KOPT-K1 (cell line): ENCODE data around the gene TRIM24.

ENCODE experiments used
- H3K27ac ChIP-seq: fragments of 200-600 bp; sonication (generic); 2 replicates; pipeline ENCODE4 v1.5.1; 2016; ENCODE audit warnings: antibody characterized with exemption, mild to moderate bottlenecking, low read depth, low read length; ENCODE audit not compliant: poor library complexity, severe bottlenecking
- H3K36me3 ChIP-seq: fragments of 200-600 bp; sonication (generic); 2 replicates; pipeline ENCODE4 v1.5.1; 2017; ENCODE audit warnings: antibody characterized with exemption, mild to moderate bottlenecking, low read length, moderate library complexity; ENCODE audit not compliant: insufficient read depth
- H3K9me3 ChIP-seq: fragments of 200-600 bp; sonication (generic); 2 replicates; pipeline ENCODE4 v1.5.1; 2017; ENCODE audit warnings: antibody characterized with exemption, low read length, mild to moderate bottlenecking; ENCODE audit not compliant: insufficient read depth, poor library complexity, severe bottlenecking

Gene TRIM24

DNA sequence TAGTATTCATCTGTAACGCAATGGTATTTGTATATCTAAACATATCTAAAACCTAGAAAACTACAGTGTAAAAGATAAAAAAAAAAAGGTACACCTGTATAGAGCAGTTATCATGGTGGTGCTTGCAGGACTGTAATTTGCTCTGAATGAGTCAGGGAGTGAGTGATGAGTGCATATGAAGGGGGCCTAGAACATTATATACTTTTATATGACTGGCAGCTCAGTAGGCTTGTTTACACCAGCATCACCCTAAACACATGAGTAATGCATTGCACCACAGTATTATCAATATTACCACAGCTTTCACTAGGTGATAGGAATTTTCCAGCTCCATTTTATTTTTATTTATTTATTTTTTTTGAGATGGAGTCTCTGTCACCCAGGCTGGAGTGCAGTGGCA lies 40.8 kb downstream of the TRIM24 start:
- Histone ChIP-seq H3K9me3 (no peaks in the 10 kb centered on the region), H3K27ac (no peak overlapping the region), H3K36me3 (peaks cover 53% of the 10 kb centered on the region)

DNA sequence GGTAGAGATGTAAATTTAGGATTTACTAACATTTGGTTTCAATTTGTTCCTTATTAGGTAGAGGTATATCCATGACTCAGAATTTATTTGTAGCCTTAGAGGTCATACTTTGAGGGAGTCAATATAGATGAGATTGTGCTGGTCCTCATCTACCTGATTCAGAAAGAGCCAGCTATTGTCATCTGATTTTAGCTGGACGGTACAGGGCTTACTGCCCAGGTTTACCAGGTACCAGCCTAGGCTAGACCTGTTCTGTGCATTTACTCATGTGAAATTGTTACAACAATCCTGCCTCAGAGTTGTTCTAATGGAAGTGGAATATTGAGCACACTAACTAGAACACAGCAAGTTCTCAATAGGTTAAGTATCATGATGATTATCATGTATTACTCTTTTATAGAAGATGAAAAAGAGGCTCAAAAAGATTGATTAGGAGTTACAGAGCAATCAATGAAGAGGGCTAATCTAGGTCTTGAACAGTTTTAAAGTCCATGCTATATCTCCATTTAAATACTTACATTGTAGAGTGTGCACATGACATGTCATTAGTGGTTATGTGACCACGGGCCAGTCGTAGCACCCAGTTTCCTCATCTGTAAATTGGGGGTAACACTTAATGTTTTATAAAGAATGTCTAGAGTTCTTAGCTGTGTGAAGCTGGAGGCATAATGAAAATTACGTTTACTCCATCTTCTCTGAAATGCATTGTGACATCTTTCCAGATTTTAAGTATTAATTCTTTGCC lies 42.1 kb downstream of the TRIM24 start:
- H3K36me3 ChIP-seq: peaks cover 57% of the 10 kb centered on the region
- H3K9me3 ChIP-seq: no peaks in the 10 kb centered on the region
- no peak overlapping the region for H3K27ac ChIP-seq

GRCh38 chr7:138505361-138505873 lies 45.4 kb downstream of the TRIM24 start:
- H3K36me3 ChIP-seq: peaks cover 66% of the 10 kb centered on the region

DNA sequence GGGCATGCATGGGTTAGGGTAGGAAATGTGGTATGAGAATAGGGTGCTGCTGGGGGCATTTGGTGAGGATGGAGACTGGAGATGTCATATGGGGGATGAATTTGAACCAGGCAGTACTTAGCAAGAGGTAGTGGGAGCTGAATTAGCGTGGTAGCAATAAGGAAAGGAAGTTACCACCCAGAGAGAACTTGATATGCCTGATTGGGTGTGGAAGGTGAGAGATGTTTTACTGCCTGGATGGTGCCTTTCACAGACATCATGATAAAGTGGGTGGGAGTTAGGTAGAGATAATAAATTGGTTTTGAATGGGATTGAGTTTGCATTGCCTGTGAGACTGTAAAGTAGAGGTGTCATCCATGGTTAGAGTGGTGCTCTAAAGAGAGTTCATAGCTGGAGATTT lies 46.7 kb downstream of the TRIM24 start:
- peaks cover 22% of the 10 kb centered on the region for H3K9me3 ChIP-seq
- H3K36me3 ChIP-seq: peaks cover 79% of the 10 kb centered on the region
- no peak overlapping the region for H3K27ac ChIP-seq

More at GRCh38 chr7:138505361-138505873, 45.4 kb downstream of the TRIM24 start:
- H3K27ac ChIP-seq: no peak overlapping the region
- H3K9me3 ChIP-seq: peaks cover 8% of the 10 kb centered on the region

- Histone ChIP-seq H3K27ac (no peak overlapping the region), H3K9me3 (peaks cover 39% of the 10 kb centered on the region), H3K36me3 (peaks cover 99% of the 10 kb centered on the region)
Measured at GRCh38 chr7:138510003-138510402, 49.9 kb downstream of the TRIM24 start.

GRCh38 chr7:138512092-138512858 lies 52.2 kb downstream of the TRIM24 start:
- H3K27ac ChIP-seq: no peak overlapping the region
- peaks cover 99% of the 10 kb centered on the region for H3K36me3 ChIP-seq
- peaks cover 49% of the 10 kb centered on the region for H3K9me3 ChIP-seq

- peaks cover 49% of the 10 kb centered on the region for H3K9me3 ChIP-seq
- no peak overlapping the region for H3K27ac ChIP-seq
- peaks cover 99% of the 10 kb centered on the region for H3K36me3 ChIP-seq
Measured at GRCh38 chr7:138512885-138513284, 52.8 kb downstream of the TRIM24 start.

GRCh38 chr7:138513344-138513871 lies 53.3 kb downstream of the TRIM24 start:
- peaks cover 99% of the 10 kb centered on the region for H3K36me3 ChIP-seq
- peaks cover 49% of the 10 kb centered on the region for H3K9me3 ChIP-seq
- H3K27ac ChIP-seq: no peak overlapping the region

DNA sequence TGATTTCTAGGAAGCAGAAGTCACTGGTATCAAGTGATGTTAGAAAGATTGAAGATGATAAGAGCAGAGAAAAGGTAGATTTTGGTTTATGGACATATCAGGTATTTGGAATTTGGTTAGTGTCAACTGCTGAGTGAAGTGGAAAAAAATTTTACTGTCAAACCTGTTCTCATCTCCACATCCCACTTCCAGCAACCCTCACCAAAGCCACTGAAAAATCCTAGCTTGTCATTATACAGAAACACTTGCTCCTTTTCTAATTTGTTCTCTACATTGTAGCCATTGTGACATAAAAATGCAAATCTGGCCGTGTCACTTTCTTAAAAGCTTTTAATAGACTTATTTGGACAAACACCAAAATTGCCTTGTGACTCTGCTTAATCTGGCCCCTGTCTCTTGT lies 54.0 kb downstream of the TRIM24 start:
- Histone ChIP-seq H3K9me3 (peaks cover 49% of the 10 kb centered on the region), H3K36me3 (peaks cover 99% of the 10 kb centered on the region), H3K27ac (no peak overlapping the region)

DNA sequence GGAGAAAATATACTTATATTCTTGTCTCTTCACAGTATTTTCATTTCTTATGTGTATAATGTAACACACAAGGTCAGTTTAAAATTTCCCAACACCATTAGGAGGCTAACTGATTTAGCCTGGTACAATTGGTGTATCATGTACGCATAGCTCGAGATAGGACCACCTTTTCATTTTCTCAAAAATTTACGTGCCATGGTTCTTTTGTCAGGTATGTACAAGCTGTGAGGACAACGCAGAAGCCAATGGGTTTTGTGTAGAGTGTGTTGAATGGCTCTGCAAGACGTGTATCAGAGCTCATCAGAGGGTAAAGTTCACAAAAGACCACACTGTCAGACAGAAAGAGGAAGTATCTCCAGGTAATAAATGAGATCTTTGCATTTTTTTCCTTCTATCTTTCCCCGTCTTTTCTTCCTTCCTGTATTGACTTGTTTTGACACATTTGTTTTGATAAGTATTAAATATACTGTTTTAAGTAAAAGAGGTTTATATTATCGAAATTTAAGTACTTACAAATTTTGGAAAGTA lies 55.0 kb downstream of the TRIM24 start:
- Histone ChIP-seq H3K9me3 (peaks cover 53% of the 10 kb centered on the region), H3K27ac (no peak overlapping the region), H3K36me3 (peaks cover 100% of the 10 kb centered on the region)

DNA sequence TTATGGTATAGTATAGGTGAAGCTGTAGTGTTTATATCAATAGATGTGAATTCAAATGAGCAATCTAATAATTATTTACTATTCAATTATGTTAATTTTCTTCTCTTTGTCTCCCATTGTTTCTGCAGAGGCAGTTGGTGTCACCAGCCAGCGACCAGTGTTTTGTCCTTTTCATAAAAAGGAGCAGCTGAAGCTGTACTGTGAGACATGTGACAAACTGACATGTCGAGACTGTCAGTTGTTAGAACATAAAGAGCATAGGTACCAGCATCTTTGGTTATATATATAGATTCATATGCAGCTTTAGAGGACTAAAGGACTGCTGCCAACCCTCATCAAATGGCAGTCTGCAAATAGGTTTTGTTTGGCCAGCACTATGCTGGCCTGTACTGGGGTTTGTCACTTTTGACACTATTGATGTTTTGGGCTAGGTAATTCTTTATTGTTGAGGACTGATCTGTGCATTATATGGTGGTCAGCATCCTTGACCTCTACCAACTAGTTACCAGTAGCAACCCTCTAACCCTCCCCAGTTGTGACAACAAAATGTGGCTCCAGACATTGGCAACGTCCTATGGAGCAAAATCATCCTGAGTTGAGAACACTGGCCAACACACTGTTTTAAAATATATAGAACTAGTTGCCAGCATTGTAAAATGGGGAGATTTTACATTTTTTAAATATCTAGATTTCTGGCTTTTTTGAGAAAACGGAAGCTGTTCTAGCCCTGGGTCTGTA lies 59.2 kb downstream of the TRIM24 start:
- no peak overlapping the region for H3K27ac ChIP-seq
- H3K9me3 ChIP-seq: peaks cover 42% of the 10 kb centered on the region
- H3K36me3 ChIP-seq: peaks cover 100% of the 10 kb centered on the region

DNA sequence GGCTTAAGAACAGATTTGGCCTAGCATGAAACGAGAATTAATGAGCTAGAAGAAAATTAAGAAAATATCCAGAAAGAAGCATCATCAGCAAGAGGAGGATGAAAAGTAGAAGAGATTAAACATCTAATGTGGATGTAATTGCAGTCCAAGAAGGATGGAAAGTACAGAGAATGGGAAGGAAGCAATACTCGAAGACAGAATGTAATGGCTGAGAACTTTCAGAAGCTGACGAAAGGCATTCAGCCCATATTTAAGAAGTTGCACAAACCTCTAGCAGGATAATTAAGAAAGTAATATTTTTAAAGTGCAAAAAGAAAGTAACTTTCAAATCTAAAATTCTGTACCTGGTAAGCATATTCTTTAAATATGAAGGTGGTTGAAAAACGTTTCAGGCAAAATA lies 60.7 kb downstream of the TRIM24 start:
- Histone ChIP-seq H3K9me3 (peaks cover 41% of the 10 kb centered on the region), H3K36me3 (peaks cover 98% of the 10 kb centered on the region), H3K27ac (no peak overlapping the region)

DNA sequence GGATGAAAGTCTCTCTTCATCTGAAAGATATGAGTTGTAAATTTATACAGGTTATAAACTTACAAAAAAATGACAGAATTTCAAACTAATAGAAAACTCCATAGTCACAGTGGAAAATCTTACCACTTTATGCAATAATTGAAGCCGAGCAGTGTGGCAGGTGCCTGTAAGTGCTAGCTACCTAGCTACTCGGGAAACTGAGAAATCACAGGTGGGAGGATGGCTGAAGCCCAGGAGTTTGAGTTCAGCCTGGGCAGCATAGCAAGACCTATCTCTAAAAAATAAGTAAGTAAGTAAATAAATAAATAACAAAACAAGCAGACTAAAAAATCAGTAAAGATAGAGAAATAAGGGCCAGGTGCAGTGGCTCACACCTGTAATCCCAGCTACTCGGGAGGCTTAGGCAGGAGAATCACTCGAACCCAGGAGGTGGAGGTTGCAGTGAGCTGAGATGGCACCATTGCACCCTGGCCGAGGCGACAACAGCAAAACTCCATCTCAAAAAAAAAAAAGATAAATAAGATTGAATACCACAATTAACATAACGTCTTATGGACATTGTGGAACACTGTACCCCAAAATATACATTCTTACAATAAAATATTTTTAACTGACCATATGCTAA lies 61.9 kb downstream of the TRIM24 start:
- Histone ChIP-seq H3K27ac (no peak overlapping the region), H3K36me3 (peaks cover 98% of the 10 kb centered on the region), H3K9me3 (peaks cover 50% of the 10 kb centered on the region)

DNA sequence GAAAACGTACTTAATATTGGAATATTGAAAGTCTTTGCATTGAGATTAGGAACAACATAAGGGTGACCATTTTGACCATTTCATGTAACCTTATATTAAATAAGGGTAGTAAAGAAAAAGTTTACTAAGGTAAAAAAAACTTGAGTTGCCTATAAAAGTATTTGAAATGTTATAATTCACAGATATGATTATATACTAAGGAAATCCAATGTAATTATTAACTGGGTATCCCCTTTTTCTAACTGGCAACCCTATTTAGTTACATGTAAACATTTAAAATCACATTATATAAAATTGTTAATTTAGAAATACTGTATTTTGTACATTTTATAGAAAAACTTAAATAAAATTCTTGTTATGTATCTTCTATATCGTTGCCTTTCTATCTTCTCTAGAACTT lies 64.2 kb downstream of the TRIM24 start:
- H3K27ac ChIP-seq: no peak overlapping the region
- H3K9me3 ChIP-seq: peaks cover 73% of the 10 kb centered on the region
- H3K36me3 ChIP-seq: peaks cover 98% of the 10 kb centered on the region
